GM12878 (cell line): ENCODE measurements around the gene GPC3. TPM values are rescaled to one million over a fixed set of nuclear protein-coding genes. Genes with fewer than 3 reads are reported as not detected.

ENCODE experiments used
- ATAC-seq: fragments of 200-7000 bp; cut with Tn5 transposase; 3 replicates; pipeline ENCODE4 v1.9.1; 2020; ENCODE audit warnings: mild to moderate bottlenecking, moderate library complexity
- BruUV-seq: library from RNA; stranded (reverse); fragments of 400-500 nt; replicated peaks from 2 replicates; lab custom pipeline; 2021; lab: Mats Ljungman, UMichigan
- CTCF ChIA-PET: fragments of 300-600 bp; sonication (Branson Sonifier 250); formaldehyde crosslinking; extraction: SDS; loops from one replicate; lab custom pipeline; 2021; ENCODE audit warnings: inconsistent platforms; lab: Yijun Ruan, JAX
- POLR2A ChIA-PET: fragments of 350-600 bp; formaldehyde crosslinking; extraction: SDS; loops from one replicate; lab custom pipeline; 2021; ENCODE audit warnings: inconsistent platforms; lab: Charles Lee
- RAD21 ChIA-PET: fragments of 300-600 bp; sonication (Branson Sonifier 250); formaldehyde crosslinking; loops from one replicate; lab custom pipeline; 2023; ENCODE audit warnings: antibody characterized with exemption; ENCODE audit not compliant: unreplicated experiment; lab: Charles Lee
- SMC1A ChIA-PET: fragments of 300-600 bp; sonication (Branson Sonifier 250); formaldehyde crosslinking; loops from one replicate; lab custom pipeline; 2023; ENCODE audit not compliant: unreplicated experiment, uncharacterized antibody; lab: Charles Lee
- DNase-seq: peaks from one replicate; pipeline ENCODE4 v3.0.0-alpha.2; 2011; ENCODE audit warnings: low read depth, low spot score
- FAIRE-seq: peaks from 3 replicates; lab custom pipeline; 2011; peaks lifted over from hg19 to GRCh38; lab: Jason Lieb, UNC
- H2AFZ ChIP-seq: 2 replicates; pipeline ENCODE4 v1.6.0; 2011; ENCODE audit warnings: low read depth, low read length, control low read depth; ENCODE audit not compliant: control insufficient read depth
- H3K27ac ChIP-seq: 2 replicates; pipeline ENCODE4 v1.5.1; 2011; ENCODE audit warnings: control low read depth; ENCODE audit not compliant: control insufficient read depth, insufficient read depth
- H3K27me3 ChIP-seq, 2 experiments: replicated peaks in 1 of 2; 2 replicates each; pipeline versions ENCODE4 v1.6.0 to v1.6.1; 2011; ENCODE audit warnings: low read length in 1 of 2; ENCODE audit not compliant: control insufficient read depth in 2 of 2, insufficient read depth in 2 of 2
- H3K36me3 ChIP-seq, 2 experiments: 2 replicates each; pipeline ENCODE4 v1.5.1; 2011; ENCODE audit warnings: low read length in 1 of 2; ENCODE audit not compliant: control insufficient read depth in 2 of 2, insufficient read depth in 2 of 2
- H3K4me1 ChIP-seq: 2 replicates; pipeline ENCODE4 v1.6.1; 2011; ENCODE audit warnings: mild to moderate bottlenecking, low read length, moderate library complexity, mixed read lengths; ENCODE audit not compliant: control insufficient read depth, insufficient read depth
- H3K4me2 ChIP-seq: 2 replicates; pipeline ENCODE4 v1.6.0; 2011; ENCODE audit warnings: control low read depth; ENCODE audit not compliant: control insufficient read depth, insufficient read depth
- H3K4me3 ChIP-seq: fragments of 200-600 bp; sonication (generic); 2 replicates; pipeline ENCODE4 v1.5.1; 2016
- H3K79me2 ChIP-seq: 2 replicates; pipeline ENCODE4 v1.6.0; 2011; ENCODE audit warnings: low read length; ENCODE audit not compliant: control insufficient read depth, insufficient read depth
- H3K9ac ChIP-seq: 2 replicates; pipeline ENCODE4 v1.8.0; 2011; ENCODE audit warnings: low read length, control low read depth, mixed read lengths; ENCODE audit not compliant: control insufficient read depth, insufficient read depth
- H3K9me3 ChIP-seq: replicated peaks from 3 replicates; pipeline ENCODE4 v1.5.1; 2011; ENCODE audit warnings: mild to moderate bottlenecking, low read length; ENCODE audit not compliant: control insufficient read depth, insufficient read depth
- H4K20me1 ChIP-seq: 2 replicates; pipeline ENCODE4 v1.6.0; 2011; ENCODE audit not compliant: control insufficient read depth, insufficient read depth
- BHLHE40 ChIP-seq, 2 experiments: fragments of 450-650 bp in 1 of 2; IDR thresholded peaks; 2 replicates each; pipeline ENCODE4 v1.6.1; 2011 to 2017; ENCODE audit warnings: low read depth in 2 of 2, borderline replicate concordance in 1 of 2, improper control_type of control experiment in 1 of 2, low read length in 1 of 2, mild to moderate bottlenecking in 1 of 2
- BMI1 ChIP-seq: fragments of 450-650 bp; IDR thresholded peaks from 2 replicates; pipeline ENCODE4 v1.6.1; 2016; ENCODE audit warnings: mild to moderate bottlenecking, moderate library complexity, borderline replicate concordance
- GABPA ChIP-seq: IDR thresholded peaks from 2 replicates; pipeline ENCODE4 v1.6.1; 2014; ENCODE audit warnings: antibody characterized with exemption, low read depth, mild to moderate bottlenecking, inconsistent platforms
- HDGF ChIP-seq: fragments of 450-650 bp; IDR thresholded peaks from 2 replicates; pipeline ENCODE4 v1.6.1; 2016; ENCODE audit warnings: antibody characterized with exemption
- MEF2A ChIP-seq: IDR thresholded peaks from 2 replicates; pipeline ENCODE4 v1.6.1; 2011; ENCODE audit warnings: low read depth, mild to moderate bottlenecking, low read length, moderate library complexity; ENCODE audit not compliant: insufficient read depth
- POLR2AphosphoS2 ChIP-seq: IDR thresholded peaks from 2 replicates; pipeline ENCODE4 v1.6.1; 2011; ENCODE audit warnings: low read depth, mild to moderate bottlenecking, low read length, improper control_type of control experiment, moderate library complexity
- RELB ChIP-seq: fragments of 450-650 bp; IDR thresholded peaks from 2 replicates; pipeline ENCODE4 v1.6.1; 2017; ENCODE audit warnings: low read depth, mild to moderate bottlenecking, moderate library complexity
- SUPT20H ChIP-seq: IDR thresholded peaks from 2 replicates; pipeline ENCODE4 v1.6.1; 2011; ENCODE audit warnings: low read depth, mild to moderate bottlenecking, low read length, moderate library complexity, borderline replicate concordance; ENCODE audit not compliant: control insufficient read depth
- ZNF622 ChIP-seq: fragments of 450-650 bp; IDR thresholded peaks from 2 replicates; pipeline ENCODE4 v1.6.1; 2017; ENCODE audit warnings: mild to moderate bottlenecking, inconsistent platforms
- WGBS: methylation state at CpG from one replicate; pipeline ENCODE4 v1.1.6; 2016; ENCODE audit warnings: low lambda C conversion rate; ENCODE audit not compliant: insufficient replicate concordance, insufficient coverage; ENCODE audit errors: missing lambda C conversion rate; 5-methylcytosine and 5-hydroxymethylcytosine counted together
- in situ Hi-C: fragments of 300-500 bp; cut with MboI; formaldehyde crosslinking; loops from 9 replicates; pipeline ENCODE4 v1.14.3; 2018; ENCODE audit warnings: mixed read lengths
- intact Hi-C: fragments of 100-400 bp; cut with micrococcal nuclease; formaldehyde crosslinking; loops from one replicate; pipeline ENCODE4 v1.14.2; 2022; ENCODE audit not compliant: unreplicated experiment
- polyA plus RNA-seq, 11 experiments: library from polyadenylated mRNA; depleted of rRNA in 4 of 11; unstranded in 6 of 11; stranded (reverse) in 5 of 11; fragments of >200 nt; fragmentation: Nextera tagmentation in 4 of 11; fragmentation: Illumina TruSeq in 1 of 11; extraction: Ambion mirVana in 4 of 11; extraction: Trizol in 1 of 11; gene quantifications; 1 replicate in 1 of 11; 2 replicates in 10 of 11; pipeline versions ENCODE4 v1.2.1 to v1.2.3, GENCODE V29; 2011 to 2016; ENCODE audit warnings: inconsistent platforms in 2 of 11, missing spikeins in 2 of 11, low read depth in 1 of 11
- total RNA-seq, 4 experiments: library from RNA; depleted of rRNA in 3 of 4; stranded (reverse); fragments of >200 nt in 3 of 4; fragmentation: Illumina TruSeq in 1 of 4; extraction: Trizol in 1 of 4; gene quantifications; 2 replicates each; pipeline versions ENCODE4 v1.2.1 to v1.2.3, GENCODE V29; 2013 to 2021

GPC3 gene
- total and polyA plus RNA-seq, 10 of the 15 experiments (the other 5 are each of a cell fraction or from before 2014, with no cell fraction given), result 0.09 to 0.82 TPM; not detected in 8

GRCh38 chrX:133947996-133948395 is 37.4 kb downstream of the GPC3 start:
- Histone ChIP-seq H3K4me3 (no peak overlapping the region), H3K36me3 (no peaks in the 10 kb centered on the region), H3K9me3 (no peaks in the 10 kb centered on the region), H3K4me1 (no peaks in the 10 kb centered on the region), H3K27me3 (no peaks in the 10 kb centered on the region), H3K9ac (no peak overlapping the region), H3K27ac (no peak overlapping the region), H3K4me2 (no peak overlapping the region), H4K20me1 (no peaks in the 10 kb centered on the region), H2AFZ (no peak overlapping the region), H3K79me2 (no peaks in the 10 kb centered on the region)
- intact Hi-C loops, result no loop called here
- TF ChIP-seq HDGF, result no peak
- TF ChIP-seq BMI1, result no peak
- no peak for TF ChIP-seq BHLHE40 (IDR thresholded peaks at IDR 0.05; ENCODE audit: borderline replicate concordance in 1 of 2, low read depth in 2 of 2, low read length in 1 of 2)
- no peak for TF ChIP-seq MEF2A
- no peak for TF ChIP-seq SUPT20H
- no peak for TF ChIP-seq ZNF622
- TF ChIP-seq POLR2AphosphoS2, result no peak
- TF ChIP-seq RELB, result no peak
- no peak for TF ChIP-seq GABPA
- RAD21 ChIA-PET, result no interaction called here
- 33% methylated on average over 1 of the region's 1 CpG for WGBS
- POLR2A ChIA-PET, result no interaction called here
- in situ Hi-C loops, result no loop called here
- SMC1A ChIA-PET, result no interaction called here
- FAIRE-seq (no peak), ATAC-seq (no peak), DNase-seq (no peak)
- CTCF ChIA-PET, result interaction anchor here (1.4 kb wide), 1 partner anchor 12 kb away, joined by 3 read pairs; no protein-coding TSS in a partner anchor
- BruUV-seq, result no TSS peak
